Prostate gland (tissue), 2 donors: ENCODE measurements around the gene CBFA2T3. TPM values are rescaled to one million over a fixed set of nuclear protein-coding genes. Genes with fewer than 3 reads are reported as not detected.

Experiments used
- DNase-seq: peaks from one replicate; pipeline ENCODE4 v3.0.0-alpha.2; 2019; ENCODE audit warnings: low spot score
- H3K27ac ChIP-seq, 2 donors: fragments of 200-600 bp; sonication (generic); 2 replicates each; pipeline ENCODE4 v1.5.1; 2017 to 2019
- H3K27me3 ChIP-seq: fragments of 200-600 bp; sonication (generic); replicated peaks from 2 replicates; pipeline ENCODE4 v1.5.1; 2019; ENCODE audit not compliant: insufficient read depth
- H3K36me3 ChIP-seq, 2 donors: fragments of 200-600 bp; sonication (generic); 1 replicate in 1 of 2; 2 replicates in 1 of 2; pipeline versions ENCODE4 v1.5.1 to v1.8.1; 2017 to 2019
- H3K4me1 ChIP-seq: fragments of 200-600 bp; sonication (generic); replicated peaks from 2 replicates; pipeline ENCODE4 v1.5.1; 2019
- H3K4me3 ChIP-seq, 2 donors: fragments of 200-600 bp; sonication (generic); 2 replicates each; pipeline ENCODE4 v1.5.1; 2017 to 2019
- H3K9me3 ChIP-seq: fragments of 200-600 bp; sonication (generic); 2 replicates; pipeline ENCODE4 v1.5.1; 2017
- CTCF ChIP-seq, 4 experiments: fragments of 200-600 bp in 2 of 4; fragments of 450-650 bp in 2 of 4; sonication (generic) in 2 of 4; IDR thresholded peaks; 1 replicate in 3 of 4; 2 replicates in 1 of 4; pipeline ENCODE4 v1.5.1; 2016 to 2019; ENCODE audit warnings: antibody characterized with exemption in 4 of 4, mild to moderate bottlenecking in 2 of 4, moderate library complexity in 2 of 4
- POLR2A ChIP-seq: fragments of 450-650 bp; IDR thresholded peaks from one replicate; pipeline ENCODE4 v1.6.1; 2016; ENCODE audit warnings: antibody characterized with exemption, mild to moderate bottlenecking
- POLR2AphosphoS5 ChIP-seq: sonication (generic); formaldehyde crosslinking; IDR thresholded peaks from one replicate; pipeline ENCODE4 v1.6.1; 2017; ENCODE audit warnings: antibody characterized with exemption
- WGBS: methylation state at CpG from one replicate; pipeline ENCODE4 v1.1.5; 2018; 5-methylcytosine and 5-hydroxymethylcytosine counted together
- intact Hi-C: fragments of 100-400 bp; cut with DNase I; formaldehyde crosslinking; loops from one replicate; pipeline ENCODE4 v1.14.2; 2022
- total RNA-seq, 2 donors: library from RNA; depleted of rRNA; stranded (reverse); fragments of >200 nt; gene quantifications; one replicate each; pipeline ENCODE4 v1.1.0, GENCODE V29; 2016

The CBFA2T3 gene
- total RNA-seq, 2 donors from 2014 or later, result 4.5 to 8.7 TPM

GRCh38 chr16:88850531-88851199, 126.3 kb downstream of the CBFA2T3 start:
- intact Hi-C loops, result no loop called here
- no peak for DNase-seq
- no peaks in the 10 kb centered on the region for H3K9me3 ChIP-seq
- H3K36me3 ChIP-seq, result no peaks in the 10 kb centered on the region
- TF ChIP-seq CTCF (IDR thresholded peaks at IDR 0.05) (no peak), POLR2AphosphoS5 (no peak), POLR2A (no peak)
- no peaks in the 10 kb centered on the region for H3K27me3 ChIP-seq
- H3K4me3 ChIP-seq, result no peak overlapping the region
- no peak overlapping the region for H3K27ac ChIP-seq
- H3K4me1 ChIP-seq, result no peaks in the 10 kb centered on the region
- WGBS, result 89% methylated on average over 30 of the region's 33 CpGs

- TF ChIP-seq CTCF (IDR thresholded peaks at IDR 0.05) (no peak), POLR2A (no peak), POLR2AphosphoS5 (no peak)
- Histone ChIP-seq H3K36me3 (no peaks in the 10 kb centered on the region), H3K9me3 (no peaks in the 10 kb centered on the region), H3K27me3 (no peaks in the 10 kb centered on the region), H3K4me1 (no peaks in the 10 kb centered on the region), H3K27ac (no peak overlapping the region), H3K4me3 (no peak overlapping the region)
- 88% methylated on average over 21 of the region's 21 CpGs for WGBS
- intact Hi-C loops, result no loop called here
- no peak for DNase-seq
Measured at GRCh38 chr16:88848557-88848956, 128.4 kb downstream of the CBFA2T3 start.

- TF ChIP-seq POLR2AphosphoS5 (no peak), POLR2A (no peak), CTCF (IDR thresholded peaks at IDR 0.05) (no peak)
- no peaks in the 10 kb centered on the region for H3K27me3 ChIP-seq
- H3K27ac ChIP-seq, result no peak overlapping the region
- H3K4me1 ChIP-seq, result no peaks in the 10 kb centered on the region
- H3K36me3 ChIP-seq, result no peaks in the 10 kb centered on the region
- intact Hi-C loops, result no loop called here
- DNase-seq, result no peak
- 93% methylated on average over 18 of the region's 18 CpGs for WGBS
- no peaks in the 10 kb centered on the region for H3K9me3 ChIP-seq
- H3K4me3 ChIP-seq, result no peak overlapping the region
Measured at GRCh38 chr16:88847654-88848053, 129.4 kb downstream of the CBFA2T3 start.

- WGBS, result 98% methylated on average over 9 of the region's 9 CpGs
- Histone ChIP-seq H3K27me3 (no peaks in the 10 kb centered on the region), H3K27ac (no peak overlapping the region), H3K4me1 (no peaks in the 10 kb centered on the region), H3K9me3 (no peaks in the 10 kb centered on the region), H3K36me3 (no peaks in the 10 kb centered on the region), H3K4me3 (no peak overlapping the region)
- intact Hi-C loops, result no loop called here
- DNase-seq, result no peak
- TF ChIP-seq POLR2AphosphoS5, result no peak
- TF ChIP-seq CTCF (IDR thresholded peaks at IDR 0.05), result no peak
- no peak for TF ChIP-seq POLR2A
Measured at GRCh38 chr16:88846088-88846487, 130.9 kb downstream of the CBFA2T3 start.

DNA sequence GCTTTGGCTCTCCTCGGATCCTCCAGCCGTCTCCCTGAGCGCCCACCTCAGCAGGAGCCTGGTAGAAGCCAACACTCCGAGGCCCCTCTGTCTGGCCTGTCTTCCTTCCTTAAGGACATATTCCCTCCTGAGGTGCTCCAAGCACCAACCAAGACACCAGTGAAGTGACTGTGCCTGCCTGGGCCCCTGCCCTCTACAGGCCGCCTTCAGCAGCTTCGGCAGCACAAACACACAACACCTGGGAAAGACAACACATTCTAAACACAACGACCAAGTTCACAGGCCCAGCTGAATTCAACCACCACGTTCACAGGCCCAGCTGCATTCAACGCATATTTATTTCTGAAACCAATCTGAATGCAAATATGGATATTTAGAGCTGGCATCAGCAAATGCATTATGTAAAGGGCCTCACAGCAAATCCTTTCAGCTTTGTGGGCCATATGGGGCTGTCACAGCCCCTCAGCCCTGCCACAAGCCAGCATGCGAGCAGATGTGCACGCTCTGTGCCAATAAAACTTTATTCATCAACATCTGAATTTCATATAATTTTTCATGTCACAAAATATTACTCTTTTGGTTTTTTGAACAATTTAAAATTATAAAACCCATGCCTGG, 132.5 kb downstream of the CBFA2T3 start:
- H3K9me3 ChIP-seq, result no peaks in the 10 kb centered on the region
- no peak overlapping the region for H3K4me3 ChIP-seq
- H3K4me1 ChIP-seq, result no peaks in the 10 kb centered on the region
- TF ChIP-seq POLR2A, result no peak
- peak in 2 of 4 experiments; percentile 18 to 35 for TF ChIP-seq CTCF (IDR thresholded peaks at IDR 0.05)
- no peaks in the 10 kb centered on the region for H3K27me3 ChIP-seq
- DNase-seq, result no peak
- WGBS, result 40% methylated on average over 11 of the region's 11 CpGs
- H3K27ac ChIP-seq, result peak overlapping the region in 1 of 2 donors; percentile 39
- peaks cover 0 to 7% of the 10 kb centered on the region in 2 donors for H3K36me3 ChIP-seq
- intact Hi-C loops, result no loop called here
